ENCODE data around the gene GPAT3.

GRCh38 chr4:83556006-83556707 lies 20.2 kb downstream of the GPAT3 start:
- TF ChIP-seq, protein P1, sequence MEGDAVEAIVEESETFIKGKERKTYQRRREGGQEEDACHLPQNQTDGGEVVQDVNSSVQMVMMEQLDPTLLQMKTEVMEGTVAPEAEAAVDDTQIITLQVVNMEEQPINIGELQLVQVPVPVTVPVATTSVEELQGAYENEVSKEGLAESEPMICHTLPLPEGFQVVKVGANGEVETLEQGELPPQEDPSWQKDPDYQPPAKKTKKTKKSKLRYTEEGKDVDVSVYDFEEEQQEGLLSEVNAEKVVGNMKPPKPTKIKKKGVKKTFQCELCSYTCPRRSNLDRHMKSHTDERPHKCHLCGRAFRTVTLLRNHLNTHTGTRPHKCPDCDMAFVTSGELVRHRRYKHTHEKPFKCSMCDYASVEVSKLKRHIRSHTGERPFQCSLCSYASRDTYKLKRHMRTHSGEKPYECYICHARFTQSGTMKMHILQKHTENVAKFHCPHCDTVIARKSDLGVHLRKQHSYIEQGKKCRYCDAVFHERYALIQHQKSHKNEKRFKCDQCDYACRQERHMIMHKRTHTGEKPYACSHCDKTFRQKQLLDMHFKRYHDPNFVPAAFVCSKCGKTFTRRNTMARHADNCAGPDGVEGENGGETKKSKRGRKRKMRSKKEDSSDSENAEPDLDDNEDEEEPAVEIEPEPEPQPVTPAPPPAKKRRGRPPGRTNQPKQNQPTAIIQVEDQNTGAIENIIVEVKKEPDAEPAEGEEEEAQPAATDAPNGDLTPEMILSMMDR (IDR thresholded peaks at IDR 0.05; ENCODE audit: low read depth, low read length, poor library complexity, severe bottlenecking) = no peak
- no peak for TF ChIP-seq EZH2phosphoT487 (IDR thresholded peaks at IDR 0.05; ENCODE audit: borderline replicate concordance, low read length)
